ENCODE measurements around the gene CREBL2. TPM values are rescaled to one million over a fixed set of nuclear protein-coding genes. Genes with fewer than 3 reads are reported as not detected.
"Not testable (repeated sequence)": the region's sequence is repeated elsewhere in the genome, so short reads cannot be mapped to it uniquely, and the experiment has no call there.

Gene CREBL2
- total RNA-seq, 1 donor from 2014 or later: 11.4 TPM

GRCh38 chr12:12627308-12627827, 15.7 kb downstream of the CREBL2 start:
- Mint-ChIP-seq H3K9me3 (no peaks in the 10 kb centered on the region), H3K36me3 (ENCODE audit: low read depth) (peaks cover 8% of the 10 kb centered on the region), H3K27me3 (ENCODE audit: low read depth) (no peaks in the 10 kb centered on the region), H3K27ac (ENCODE audit: unreplicated experiment) (no peak overlapping the region), H3K4me3 (no peak overlapping the region), H3K4me1 (peaks cover 20% of the 10 kb centered on the region)
- DNase-seq (ENCODE audit: low read depth, low spot score): no peak
- TF ChIP-seq, protein P1, sequence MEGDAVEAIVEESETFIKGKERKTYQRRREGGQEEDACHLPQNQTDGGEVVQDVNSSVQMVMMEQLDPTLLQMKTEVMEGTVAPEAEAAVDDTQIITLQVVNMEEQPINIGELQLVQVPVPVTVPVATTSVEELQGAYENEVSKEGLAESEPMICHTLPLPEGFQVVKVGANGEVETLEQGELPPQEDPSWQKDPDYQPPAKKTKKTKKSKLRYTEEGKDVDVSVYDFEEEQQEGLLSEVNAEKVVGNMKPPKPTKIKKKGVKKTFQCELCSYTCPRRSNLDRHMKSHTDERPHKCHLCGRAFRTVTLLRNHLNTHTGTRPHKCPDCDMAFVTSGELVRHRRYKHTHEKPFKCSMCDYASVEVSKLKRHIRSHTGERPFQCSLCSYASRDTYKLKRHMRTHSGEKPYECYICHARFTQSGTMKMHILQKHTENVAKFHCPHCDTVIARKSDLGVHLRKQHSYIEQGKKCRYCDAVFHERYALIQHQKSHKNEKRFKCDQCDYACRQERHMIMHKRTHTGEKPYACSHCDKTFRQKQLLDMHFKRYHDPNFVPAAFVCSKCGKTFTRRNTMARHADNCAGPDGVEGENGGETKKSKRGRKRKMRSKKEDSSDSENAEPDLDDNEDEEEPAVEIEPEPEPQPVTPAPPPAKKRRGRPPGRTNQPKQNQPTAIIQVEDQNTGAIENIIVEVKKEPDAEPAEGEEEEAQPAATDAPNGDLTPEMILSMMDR (conservative IDR thresholded peaks at IDR 0.05): no peak

- DNase-seq (ENCODE audit: low read depth, low spot score): no peak
- Mint-ChIP-seq H3K4me1 (peaks cover 20% of the 10 kb centered on the region), H3K27ac (ENCODE audit: unreplicated experiment) (no peak overlapping the region), H3K36me3 (ENCODE audit: low read depth) (peaks cover 8% of the 10 kb centered on the region), H3K4me3 (no peak overlapping the region), H3K27me3 (ENCODE audit: low read depth) (no peaks in the 10 kb centered on the region), H3K9me3 (no peaks in the 10 kb centered on the region)
- TF ChIP-seq, protein P1 (conservative IDR thresholded peaks at IDR 0.05): no peak
Observed at GRCh38 chr12:12628013-12628412, 16.3 kb downstream of the CREBL2 start.

GRCh38 chr12:12630850-12631249, 19.2 kb downstream of the CREBL2 start:
- H3K36me3 Mint-ChIP-seq (ENCODE audit: low read depth): peaks cover 3% of the 10 kb centered on the region
- no peaks in the 10 kb centered on the region for H3K9me3 Mint-ChIP-seq
- H3K27ac Mint-ChIP-seq (ENCODE audit: unreplicated experiment): no peak overlapping the region
- peaks cover 16% of the 10 kb centered on the region for H3K4me1 Mint-ChIP-seq
- H3K27me3 Mint-ChIP-seq (ENCODE audit: low read depth): no peaks in the 10 kb centered on the region
- TF ChIP-seq, protein P1 (conservative IDR thresholded peaks at IDR 0.05): no peak
- no peak for DNase-seq (ENCODE audit: low read depth, low spot score)
- no peak overlapping the region for H3K4me3 Mint-ChIP-seq

GRCh38 chr12:12635651-12636050, 24.0 kb downstream of the CREBL2 start:
- no peak for DNase-seq (ENCODE audit: low read depth, low spot score)
- H3K27me3 Mint-ChIP-seq (ENCODE audit: low read depth): no peaks in the 10 kb centered on the region
- H3K9me3 Mint-ChIP-seq: peaks cover 9% of the 10 kb centered on the region
- no peak overlapping the region for H3K27ac Mint-ChIP-seq (ENCODE audit: unreplicated experiment)
- TF ChIP-seq, protein P1 (conservative IDR thresholded peaks at IDR 0.05): no peak
- H3K36me3 Mint-ChIP-seq (ENCODE audit: low read depth): peaks cover 27% of the 10 kb centered on the region
- peaks cover 5% of the 10 kb centered on the region for H3K4me1 Mint-ChIP-seq
- H3K4me3 Mint-ChIP-seq: no peak overlapping the region

DNA sequence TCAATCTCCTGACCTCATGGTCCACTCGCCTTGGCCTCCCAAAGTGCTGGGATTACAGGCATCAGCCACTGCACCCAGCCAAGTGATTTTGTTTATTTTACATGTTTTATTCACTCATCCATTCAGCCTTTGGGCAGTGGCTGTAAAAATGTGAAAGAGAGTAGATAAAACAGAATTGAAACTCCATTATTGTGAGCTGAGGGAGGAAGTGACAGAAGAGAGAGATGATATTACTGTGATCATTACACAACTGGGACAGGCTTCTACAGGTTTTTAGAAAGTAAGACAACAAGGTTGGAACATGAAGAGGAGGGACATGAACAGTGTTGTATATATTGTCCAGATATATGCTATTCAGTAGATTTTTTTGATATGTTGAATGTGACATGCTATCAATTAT, 25.0 kb downstream of the CREBL2 start:
- Mint-ChIP-seq H3K4me3 (no peak overlapping the region), H3K27me3 (ENCODE audit: low read depth) (no peaks in the 10 kb centered on the region), H3K27ac (ENCODE audit: unreplicated experiment) (no peak overlapping the region), H3K9me3 (peaks cover 9% of the 10 kb centered on the region), H3K36me3 (ENCODE audit: low read depth) (peaks cover 30% of the 10 kb centered on the region), H3K4me1 (no peaks in the 10 kb centered on the region)
- TF ChIP-seq, protein P1 (conservative IDR thresholded peaks at IDR 0.05): no peak
- no peak for DNase-seq (ENCODE audit: low read depth, low spot score)

GRCh38 chr12:12639995-12640394, 28.3 kb downstream of the CREBL2 start:
- not testable (repeated sequence) for H3K9me3 Mint-ChIP-seq; H3K27me3 Mint-ChIP-seq (ENCODE audit: low read depth); H3K4me1 Mint-ChIP-seq; H3K4me3 Mint-ChIP-seq; H3K27ac Mint-ChIP-seq (ENCODE audit: unreplicated experiment); DNase-seq (ENCODE audit: low read depth, low spot score)
- H3K36me3 Mint-ChIP-seq (ENCODE audit: low read depth): peaks cover 32% of the 10 kb centered on the region

Data from neural crest cell (in vitro differentiated cells).